Activated T-cell treated with anti-CD3 and anti-CD28 coated beads for 48 hours (primary cell): ENCODE data around the gene CADM4.
"Not testable (repeated sequence)": the region's sequence is repeated elsewhere in the genome, so short reads cannot be mapped to it uniquely, and the experiment has no call there.

ENCODE experiments used
- DNase-seq: peaks from one replicate; pipeline ENCODE4 v3.0.0-alpha.2; 2020; ENCODE audit warnings: low read depth

The CADM4 gene, protein sequence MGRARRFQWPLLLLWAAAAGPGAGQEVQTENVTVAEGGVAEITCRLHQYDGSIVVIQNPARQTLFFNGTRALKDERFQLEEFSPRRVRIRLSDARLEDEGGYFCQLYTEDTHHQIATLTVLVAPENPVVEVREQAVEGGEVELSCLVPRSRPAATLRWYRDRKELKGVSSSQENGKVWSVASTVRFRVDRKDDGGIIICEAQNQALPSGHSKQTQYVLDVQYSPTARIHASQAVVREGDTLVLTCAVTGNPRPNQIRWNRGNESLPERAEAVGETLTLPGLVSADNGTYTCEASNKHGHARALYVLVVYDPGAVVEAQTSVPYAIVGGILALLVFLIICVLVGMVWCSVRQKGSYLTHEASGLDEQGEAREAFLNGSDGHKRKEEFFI

DNA sequence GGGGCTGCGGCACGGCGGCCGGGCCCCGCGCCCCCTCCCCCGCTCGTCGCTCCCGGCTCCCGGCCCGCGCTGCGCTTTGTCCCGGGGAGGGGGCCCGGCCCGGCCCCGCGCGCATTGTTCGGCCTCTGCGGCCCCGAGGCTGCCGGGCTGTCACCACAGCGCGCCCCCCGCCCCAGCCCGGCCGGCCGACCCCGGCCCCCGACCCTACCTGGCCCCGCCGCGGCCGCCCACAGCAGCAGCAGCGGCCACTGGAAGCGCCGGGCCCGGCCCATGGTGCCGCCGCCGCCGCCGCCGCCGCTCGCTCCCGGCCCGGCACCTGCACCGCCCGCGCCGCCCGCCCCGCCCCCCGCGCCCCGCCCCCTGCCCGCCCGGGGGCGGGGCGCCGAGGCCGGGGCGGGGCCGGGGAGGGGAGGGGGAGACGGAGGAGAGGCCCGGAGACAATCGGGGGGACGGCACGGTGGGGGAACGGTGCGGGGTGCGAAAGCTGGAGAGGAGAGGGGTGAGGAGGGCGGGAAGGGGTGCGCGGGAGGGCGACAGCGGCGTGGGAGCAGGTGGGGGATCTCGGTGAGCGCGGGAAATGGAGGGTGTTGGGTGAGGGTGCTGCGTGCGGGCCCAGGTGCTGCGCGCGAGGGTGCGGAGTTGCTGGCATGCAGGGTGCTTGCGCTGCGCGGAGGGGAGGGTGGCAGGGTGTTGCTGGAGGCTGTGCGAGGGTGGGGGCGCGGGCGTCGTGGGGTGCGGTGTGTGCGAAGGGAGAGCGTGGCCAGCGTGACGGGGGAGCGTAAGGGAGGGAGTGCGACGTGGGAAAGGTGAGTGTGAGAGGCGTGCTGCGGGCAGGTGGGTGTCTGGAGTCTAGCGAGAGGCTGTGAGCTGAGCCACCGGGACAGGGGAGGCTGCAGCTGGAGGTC, at the start of gene CADM4:
CADM4 (minus strand) TSS at position 332 of the 905 bp plus-strand sequence; CDS start at position 272, 60 bp downstream.
- DNase-seq = peak; percentile 43

DNA sequence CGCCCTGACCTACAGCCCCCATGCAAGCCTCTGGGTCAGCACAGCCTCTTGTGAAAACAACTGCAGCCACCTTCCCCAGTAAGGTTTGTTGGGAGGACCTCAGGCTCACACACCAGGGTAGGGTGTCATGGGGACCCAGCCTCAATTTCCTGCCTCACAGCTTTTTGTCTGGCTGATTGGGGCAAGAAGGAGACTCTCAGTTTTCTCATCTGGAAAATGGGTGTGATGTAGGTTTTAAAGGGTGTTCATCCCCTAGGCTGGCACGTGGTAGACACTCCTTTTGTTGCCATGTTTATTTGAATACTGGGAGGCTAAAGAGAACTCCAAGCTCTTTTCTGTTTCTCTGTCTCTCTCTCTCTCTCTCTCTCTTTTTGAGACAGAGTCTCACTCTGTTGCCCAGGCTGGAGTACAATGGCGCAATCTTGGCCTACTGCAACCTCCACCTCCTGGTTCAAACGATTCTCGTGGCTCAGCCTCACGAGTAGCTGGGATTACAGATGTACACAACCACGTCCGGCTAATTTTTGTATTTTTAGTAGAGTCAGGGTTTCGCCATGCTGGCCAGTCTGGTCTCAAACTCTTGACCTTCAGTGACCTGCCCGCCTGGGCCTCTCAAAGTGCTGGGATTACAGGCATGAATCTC, 48.5 kb upstream of the CADM4 start:
- no peak for DNase-seq

DNA sequence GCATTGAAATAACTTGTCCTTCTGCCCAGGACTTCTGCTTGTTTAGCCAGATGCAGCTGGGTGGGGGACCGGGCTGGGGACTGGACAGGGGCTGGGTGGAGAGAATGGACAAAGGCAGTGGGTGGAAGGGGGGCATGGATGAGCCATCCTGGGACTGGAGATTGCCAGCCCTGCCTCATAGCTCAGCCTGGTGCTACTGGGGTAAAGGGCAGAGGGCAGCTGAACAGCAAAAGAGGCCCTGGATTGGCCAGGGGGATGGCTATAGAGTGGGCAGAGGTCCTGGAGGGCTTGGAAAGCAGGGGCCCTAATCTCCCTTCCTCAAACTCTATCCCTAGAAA, 48.0 kb upstream of the CADM4 start:
- DNase-seq = no peak

DNA sequence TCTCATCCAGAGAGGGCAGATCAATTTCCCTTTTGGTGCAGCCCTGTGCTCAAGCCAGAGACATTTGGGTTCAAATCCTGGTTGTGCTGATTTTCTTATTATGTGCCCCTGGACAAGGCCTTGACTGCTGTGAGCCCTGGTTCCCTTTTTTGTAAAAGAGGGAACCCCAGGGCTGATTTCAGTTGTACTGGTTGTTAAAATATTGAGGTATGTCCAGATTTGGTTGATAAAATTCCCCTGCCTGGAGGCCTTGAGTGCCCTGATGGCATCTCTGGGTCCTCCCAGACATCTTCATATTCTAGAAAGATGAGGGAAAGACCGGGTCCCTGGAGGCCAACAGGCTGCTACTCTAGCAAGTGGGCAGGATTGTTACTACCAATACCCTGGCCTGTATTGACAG, 44.7 kb upstream of the CADM4 start:
- DNase-seq = no peak

DNA sequence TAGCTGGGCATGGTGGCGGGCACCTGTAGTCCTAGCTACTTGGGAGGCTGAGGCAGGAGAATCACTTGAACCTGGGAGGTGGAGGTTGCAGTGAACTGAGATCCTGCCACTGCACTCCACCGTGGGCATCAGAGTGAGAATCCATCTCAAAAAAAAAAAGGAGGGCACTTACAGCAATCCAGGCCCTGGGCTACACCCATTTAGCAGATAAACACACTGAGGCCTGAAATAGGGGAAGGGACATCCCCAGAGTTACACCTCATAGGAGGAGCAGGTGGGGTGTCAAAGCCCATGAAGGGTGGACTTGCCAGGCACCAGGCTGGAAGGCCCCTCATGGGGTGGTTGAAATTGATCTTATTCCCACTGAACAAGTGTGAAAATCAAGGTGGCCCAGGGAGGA, 44.3 kb upstream of the CADM4 start:
- DNase-seq = no peak

DNA sequence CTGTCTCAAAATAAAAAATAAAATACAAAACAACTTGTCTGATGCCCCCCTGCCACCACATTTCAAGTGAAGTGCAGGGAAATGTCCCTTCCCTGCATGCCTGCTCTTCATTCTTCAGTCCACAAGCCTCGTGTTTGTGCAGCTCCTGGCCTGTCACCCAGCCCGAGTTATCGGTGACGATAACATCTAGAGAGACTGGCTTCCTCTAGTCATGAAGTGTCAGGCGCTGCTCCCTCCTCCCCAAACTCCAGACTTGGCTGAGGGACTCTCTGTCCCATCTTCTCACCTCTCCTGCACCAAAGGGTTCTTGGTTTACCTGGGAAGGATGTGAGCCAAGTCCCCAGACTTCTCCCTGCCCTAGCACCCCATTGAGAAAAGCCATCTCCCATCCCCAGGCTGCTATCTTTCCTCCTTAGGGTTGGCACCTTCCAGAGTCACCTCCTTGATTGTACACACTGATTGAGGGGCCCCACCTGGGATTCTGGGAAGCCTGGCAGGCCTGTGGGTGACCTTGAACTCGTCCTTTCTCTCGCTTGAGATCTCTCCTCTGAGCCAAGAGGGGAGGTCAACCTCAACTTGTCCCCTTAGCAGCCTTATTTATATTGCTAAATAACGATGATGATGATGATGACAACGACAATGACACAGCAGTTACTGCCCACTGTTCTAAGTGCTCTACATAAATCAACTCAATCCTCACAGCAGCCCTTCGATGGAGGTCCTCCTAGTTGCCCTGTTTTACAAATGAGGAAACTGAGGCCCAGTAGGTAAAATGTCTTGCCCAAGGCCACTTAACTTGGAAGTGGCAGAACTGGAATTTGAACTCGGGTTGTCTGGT, 43.4 kb upstream of the CADM4 start:
- no peak for DNase-seq

DNA sequence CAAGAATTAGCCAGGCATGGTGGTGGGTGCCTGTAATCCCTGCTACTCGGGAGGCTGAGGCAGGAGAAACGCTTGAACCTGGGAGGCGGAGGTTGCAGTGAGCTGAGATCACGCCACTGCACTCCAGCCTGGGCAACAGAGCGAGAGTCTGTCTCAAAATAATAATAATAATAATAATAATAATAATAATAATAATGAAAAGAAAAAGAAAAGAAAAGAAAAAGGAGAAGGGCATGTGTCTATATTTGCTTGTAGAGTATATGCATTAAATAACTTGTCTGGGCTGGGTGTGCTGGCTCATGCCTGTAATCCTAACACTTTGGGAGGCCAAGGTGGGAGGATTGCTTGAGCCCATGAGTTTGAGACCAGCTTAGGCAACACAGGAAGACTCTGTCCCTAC, 42.6 kb upstream of the CADM4 start:
- not testable (repeated sequence) for DNase-seq

DNA sequence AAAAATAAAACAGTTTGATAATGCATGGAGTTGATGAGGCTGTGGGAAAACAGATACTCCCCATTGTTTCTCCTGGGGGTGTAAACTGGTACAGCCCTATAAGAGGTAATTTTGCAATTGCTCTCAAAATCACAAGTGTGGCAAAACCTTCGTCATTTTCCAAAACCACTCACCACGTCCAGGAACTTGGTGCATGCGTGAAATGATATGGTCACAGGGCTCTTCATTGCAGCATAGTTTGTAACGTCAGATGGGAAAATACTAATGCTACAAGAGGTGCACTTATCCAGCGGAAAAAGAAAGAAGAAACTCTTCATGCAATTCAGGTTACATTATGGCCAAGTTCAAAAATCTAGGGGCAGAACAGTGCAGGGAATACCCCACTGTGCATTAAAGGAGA, 42.2 kb upstream of the CADM4 start:
- DNase-seq = no peak

DNA sequence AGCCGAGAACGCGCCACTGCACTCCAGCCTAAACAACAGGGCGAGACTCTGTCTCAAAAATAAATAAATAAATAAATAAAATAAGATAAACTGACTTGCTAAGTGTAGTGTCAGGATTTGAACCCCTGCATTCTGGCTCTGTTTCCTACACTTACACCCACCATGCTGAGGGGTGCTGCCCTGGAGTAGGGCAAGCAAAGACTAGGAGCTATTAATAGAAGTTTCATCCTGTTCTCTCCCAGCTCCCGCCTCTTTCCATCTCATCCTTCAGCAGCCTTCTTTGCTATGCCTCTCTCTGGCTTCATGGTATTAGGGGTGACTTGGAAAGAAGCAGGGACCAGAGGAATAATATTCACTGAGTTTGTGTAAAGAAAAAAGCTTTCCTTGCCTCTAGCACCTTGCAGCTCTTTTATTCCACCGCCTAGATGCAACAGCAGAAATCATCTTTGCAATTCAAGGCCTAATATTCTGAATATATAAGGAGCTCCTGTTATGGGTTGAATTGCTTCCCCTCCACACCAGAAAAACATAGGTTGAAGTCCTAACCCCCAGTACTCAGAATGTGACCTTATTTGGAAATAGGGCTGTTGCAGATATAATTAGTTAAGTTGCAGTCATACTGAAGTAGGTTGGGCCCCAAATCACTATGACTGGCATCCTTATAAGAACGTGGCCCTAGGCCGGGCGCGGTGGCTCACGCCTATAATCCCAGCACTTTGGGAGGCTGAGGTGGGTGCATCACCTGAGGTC, 39.0 kb upstream of the CADM4 start:
- DNase-seq = no peak

DNA sequence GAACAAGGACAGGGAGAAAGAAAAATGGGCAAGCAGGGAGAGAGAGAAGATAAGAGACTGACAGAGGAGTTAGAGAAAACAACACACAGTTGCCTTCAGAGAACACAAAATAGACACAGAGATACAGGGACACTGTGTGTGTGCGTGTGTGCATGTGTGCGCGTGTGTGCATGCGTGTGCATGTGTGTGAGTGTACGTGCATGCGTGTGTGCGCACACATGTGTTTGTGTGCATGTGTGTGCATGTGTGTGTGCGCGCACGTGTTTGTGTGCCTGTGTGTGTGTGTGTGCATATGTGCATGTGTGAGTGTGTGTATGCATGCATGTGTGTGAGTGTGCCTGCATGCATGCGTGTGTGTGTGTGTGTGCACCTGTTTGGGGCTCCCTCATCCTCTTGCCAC, 36.3 kb upstream of the CADM4 start:
- DNase-seq = no peak

DNA sequence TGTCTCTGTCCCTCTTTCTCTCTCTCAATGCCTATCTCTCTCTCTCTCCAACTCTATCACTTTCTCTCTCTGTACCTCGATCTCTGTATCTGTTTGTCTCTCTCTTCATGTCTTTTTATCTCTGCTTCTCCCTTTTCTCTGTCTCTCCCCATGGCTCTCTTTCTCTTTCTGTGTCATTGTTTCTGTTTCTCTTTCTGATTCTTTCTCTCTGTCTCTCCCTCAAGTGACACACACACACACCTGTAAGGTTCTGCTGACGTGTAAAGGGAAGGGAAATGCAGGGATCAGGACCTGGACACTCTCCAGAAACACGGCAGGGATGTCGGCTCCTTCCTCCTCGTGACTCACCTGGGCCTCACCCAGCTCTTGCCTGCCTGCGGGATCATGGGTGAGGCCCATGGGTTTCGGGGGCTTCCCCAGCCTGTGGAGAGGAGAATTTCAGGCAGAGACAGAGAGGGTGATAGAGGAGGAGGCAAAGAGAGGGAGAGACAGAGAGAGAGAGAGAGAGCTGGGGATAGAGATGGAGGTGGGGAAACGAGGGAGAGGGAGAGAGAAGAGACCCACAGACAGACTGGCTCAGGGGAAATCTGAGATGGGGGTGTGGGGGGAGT, 35.7 kb upstream of the CADM4 start:
- DNase-seq = no peak

DNA sequence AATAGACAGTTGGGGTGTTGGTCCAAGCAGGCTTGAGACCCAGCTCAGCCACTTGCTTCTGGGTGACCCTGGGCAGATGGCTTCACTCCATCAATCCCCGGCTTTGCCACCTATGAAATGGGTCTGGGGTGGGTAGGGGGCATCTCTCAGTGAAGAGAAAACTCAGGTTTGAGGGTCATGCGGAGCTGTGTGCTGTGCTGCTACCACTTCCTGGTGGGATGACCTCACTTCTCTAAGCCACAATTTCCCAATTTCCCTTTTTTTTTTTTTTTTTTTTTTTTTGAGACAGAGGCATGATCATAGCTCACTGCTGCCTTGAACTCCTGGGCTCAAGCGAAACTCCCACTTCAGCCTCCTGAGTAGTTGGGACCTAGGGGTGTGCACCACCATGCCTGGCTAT, 34.9 kb upstream of the CADM4 start:
- no peak for DNase-seq

DNA sequence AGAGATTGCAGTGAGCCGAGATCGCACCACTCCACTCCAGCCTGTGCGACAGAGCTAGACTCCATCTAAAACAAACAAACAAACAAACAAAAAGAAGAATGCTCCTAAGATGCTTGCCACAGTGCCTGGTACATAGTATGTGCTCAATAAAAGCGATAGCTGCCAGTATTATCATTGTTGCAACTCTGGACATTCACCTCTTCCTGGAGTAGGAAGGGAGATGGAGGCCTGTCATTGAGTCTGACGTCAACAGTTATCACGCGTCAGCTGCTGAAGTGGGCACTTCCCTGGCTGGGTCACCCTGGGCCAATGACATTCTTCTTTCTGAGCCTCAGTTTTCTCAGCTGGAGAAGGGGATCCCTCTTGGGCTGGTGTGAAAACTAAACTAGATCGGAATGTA, 34.5 kb upstream of the CADM4 start:
- DNase-seq = no peak

DNA sequence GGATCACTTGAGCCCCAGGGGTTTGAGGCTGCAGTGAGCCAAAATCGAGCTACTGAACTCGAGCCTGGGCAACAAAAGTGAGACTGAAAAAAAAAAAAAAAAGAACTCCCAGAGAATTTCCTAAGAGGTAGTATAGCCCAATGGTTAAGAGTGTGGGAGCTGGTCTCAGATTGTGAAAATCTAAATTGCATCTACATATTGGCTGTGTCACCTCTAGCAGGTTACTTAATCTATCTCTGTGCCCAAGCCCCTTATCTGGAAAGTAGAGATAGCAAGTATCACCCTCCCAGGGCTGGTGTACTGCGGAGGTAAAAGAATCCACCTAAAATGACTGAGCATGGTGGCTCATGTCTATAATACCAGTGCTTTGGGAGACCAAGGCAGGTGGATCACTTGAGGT, 34.0 kb upstream of the CADM4 start:
- no peak for DNase-seq

DNA sequence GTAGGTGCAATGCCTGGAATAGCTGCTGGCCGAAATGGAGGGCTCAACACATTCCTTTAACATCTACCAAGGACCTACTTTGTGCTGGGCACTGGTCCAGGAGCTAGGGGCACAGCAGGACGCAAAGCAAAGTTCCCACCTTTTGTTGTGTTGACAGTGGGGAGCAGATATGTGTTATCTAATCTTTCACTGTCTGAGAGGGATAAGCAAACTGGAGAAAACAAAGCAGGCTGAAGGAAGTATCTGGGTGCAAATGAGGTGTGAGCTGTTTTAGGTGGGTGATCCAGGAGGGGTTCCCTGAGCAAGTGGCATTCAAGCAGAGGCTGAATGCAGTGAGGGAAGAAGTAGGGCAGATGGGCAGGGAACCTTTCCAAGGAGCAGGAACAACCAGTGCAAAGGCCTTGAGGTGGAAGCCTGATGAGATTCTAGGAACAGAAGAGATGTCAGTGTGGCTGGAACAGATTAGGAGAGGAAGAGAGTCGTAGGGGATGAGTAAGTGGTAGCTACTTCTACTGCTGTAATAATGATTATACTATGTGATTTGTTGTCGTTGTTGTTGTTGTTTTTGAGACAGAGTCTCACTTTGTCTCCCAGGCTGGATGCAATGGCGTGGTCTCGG, 32.5 kb upstream of the CADM4 start:
- DNase-seq = no peak

DNA sequence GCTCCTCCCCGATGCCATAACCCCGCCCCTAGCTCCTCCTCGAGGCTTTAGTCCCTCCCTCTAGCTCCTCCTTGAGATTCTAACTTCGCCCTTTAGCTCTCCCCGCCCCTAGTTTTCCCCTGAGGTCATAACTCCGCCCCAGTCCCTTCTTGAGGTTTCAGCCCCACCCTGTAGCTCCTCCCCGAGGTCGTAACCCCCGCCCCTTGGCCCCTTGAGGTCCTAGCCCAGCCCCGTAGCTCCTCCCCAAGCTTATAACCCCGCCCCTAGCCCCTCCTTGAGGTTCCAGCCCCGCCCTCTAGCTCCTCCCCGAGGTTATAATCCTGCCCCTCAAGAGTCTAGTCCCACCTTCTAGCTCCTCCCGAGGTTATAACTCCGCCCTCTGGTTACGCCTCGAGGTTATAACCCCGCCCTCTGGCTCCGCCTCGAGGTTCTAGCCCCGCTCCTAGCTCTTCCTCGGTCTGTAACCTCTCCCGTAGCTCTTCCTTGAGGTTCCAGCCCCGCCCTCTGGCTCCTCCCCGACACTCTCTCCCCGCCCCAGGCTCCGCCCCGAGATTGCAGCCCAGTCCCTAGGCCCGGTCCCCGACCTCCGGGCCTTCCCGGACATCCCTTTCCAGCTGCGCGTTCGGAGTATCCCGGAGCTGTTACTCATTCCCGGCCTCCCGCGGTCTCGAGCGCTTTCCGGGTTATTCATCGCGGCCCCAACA, 28.9 kb upstream of the CADM4 start:
- DNase-seq = peak; percentile 92

DNA sequence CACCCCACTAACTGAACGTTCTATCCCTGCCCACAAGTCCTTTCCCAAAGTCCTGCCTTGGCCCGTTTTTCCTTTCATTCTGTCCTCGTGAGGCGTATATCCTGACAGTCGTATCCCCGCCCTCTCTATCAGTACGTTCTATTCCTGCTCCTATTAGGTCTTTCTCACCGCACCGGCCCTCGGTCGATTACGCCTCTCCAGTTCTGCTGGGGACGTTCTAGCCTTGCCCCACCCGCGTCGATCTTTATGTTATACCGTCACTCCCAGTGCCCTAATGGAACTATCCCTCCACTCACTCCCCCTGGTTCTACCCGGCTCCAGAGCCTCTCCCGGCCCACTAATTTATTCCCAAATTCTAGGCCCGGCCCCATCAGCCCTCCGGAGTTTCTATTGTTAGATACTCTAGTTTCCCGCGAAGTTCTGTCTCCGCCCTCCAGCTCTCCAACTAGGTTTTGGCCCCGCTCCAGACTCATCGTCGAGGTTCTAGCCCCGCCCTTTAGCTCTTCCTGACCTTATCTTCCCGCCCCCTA, 28.3 kb upstream of the CADM4 start:
- no peak for DNase-seq

DNA sequence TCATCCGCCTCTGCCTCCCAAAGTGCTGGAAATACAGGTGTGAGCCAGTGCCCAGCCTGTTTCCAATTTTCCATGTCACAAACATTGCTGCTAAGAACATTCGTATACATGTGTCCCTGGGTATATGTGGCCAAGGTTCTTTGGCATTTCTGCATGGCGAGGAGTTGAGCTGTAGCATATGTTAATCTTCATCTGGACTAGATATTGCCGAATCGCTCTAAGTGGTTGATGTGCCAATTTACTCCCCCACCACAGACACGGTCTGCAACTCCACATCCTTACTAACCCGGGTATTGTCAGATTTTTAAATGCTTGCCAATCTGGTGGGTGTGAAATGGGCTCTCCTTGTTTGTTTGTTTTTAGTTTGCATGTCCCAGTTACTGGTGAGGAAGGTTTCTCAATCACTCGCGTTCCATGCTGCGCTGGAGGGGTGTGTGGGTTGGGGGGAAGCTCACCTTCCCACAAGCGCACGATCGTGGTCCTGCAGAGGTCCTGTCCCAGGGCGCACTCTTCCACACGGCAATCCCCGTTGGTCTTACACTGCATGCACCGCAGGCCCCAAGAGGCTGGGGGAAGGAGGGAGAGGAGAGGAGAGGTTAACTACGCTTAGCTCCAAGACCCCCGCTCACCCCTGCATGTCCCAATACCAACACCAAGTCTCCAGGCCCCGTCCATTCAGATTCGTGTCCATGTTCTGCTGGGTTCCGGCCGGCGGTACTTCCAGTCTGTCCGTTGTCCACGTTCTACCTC, 27.7 kb upstream of the CADM4 start:
- no peak for DNase-seq

DNA sequence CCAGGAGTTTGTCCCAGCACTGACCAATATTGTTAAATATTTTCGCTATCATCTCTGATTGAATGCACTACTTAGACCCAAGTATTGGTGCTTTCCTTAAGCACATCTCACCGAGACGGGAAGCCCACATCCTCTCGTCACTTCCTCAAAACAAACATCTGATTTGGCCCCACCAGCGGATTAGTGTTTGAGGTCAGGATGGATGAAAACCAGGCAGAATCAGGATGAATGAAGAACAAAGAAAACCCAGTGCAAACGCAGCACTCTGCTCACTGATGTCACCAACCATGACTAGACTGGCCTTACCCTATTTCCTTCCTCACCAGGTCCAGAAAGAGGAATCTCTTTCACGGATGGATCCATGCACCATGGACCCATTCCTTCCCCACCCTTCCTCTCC, 24.4 kb upstream of the CADM4 start:
- DNase-seq = no peak
